H1 (cell line): ENCODE measurements around the gene SAXO1. TPM values are rescaled to one million over a fixed set of nuclear protein-coding genes. Genes with fewer than 3 reads are reported as not detected.

Experiments
- CTCF ChIA-PET: fragments of 300-600 bp; sonication (Branson Sonifier 250); formaldehyde crosslinking; loops from one replicate; lab custom pipeline; 2021; ENCODE audit not compliant: partially characterized antibody; lab: Charles Lee
- POLR2A ChIA-PET: fragments of 300-600 bp; sonication (Branson Sonifier 250); formaldehyde crosslinking; loops from one replicate; lab custom pipeline; 2021; ENCODE audit warnings: inconsistent platforms; ENCODE audit not compliant: partially characterized antibody; lab: Charles Lee
- DNase-seq, 2 experiments: peaks; one replicate each; pipeline versions ENCODE4 v3.0.0 to v3.0.0-alpha.2; 2010 to 2022; ENCODE audit warnings: low spot score in 2 of 2, low read depth in 1 of 2, mixed read lengths in 1 of 2
- FAIRE-seq: peaks from 2 replicates; lab custom pipeline; 2011; peaks lifted over from hg19 to GRCh38; lab: Jason Lieb, UNC
- H2AFZ ChIP-seq: 2 replicates; pipeline ENCODE4 v1.8.1; 2012; ENCODE audit warnings: low read length, inconsistent platforms
- H2AK5ac ChIP-seq: 2 replicates; pipeline ENCODE4 v1.6.1; 2013; ENCODE audit warnings: low read depth, low read length
- H2BK120ac ChIP-seq: replicated peaks from 2 replicates; pipeline ENCODE3; 2013; ENCODE audit warnings: low read depth, low read length, inconsistent platforms
- H2BK12ac ChIP-seq: 2 replicates; pipeline ENCODE4 v1.6.1; 2013; ENCODE audit warnings: low read depth, low read length
- H2BK15ac ChIP-seq: 2 replicates; pipeline ENCODE4 v1.6.1; 2013; ENCODE audit warnings: low read length
- H2BK20ac ChIP-seq: 2 replicates; pipeline ENCODE4 v1.6.1; 2013; ENCODE audit warnings: low read length
- H2BK5ac ChIP-seq: 2 replicates; pipeline ENCODE4 v1.6.1; 2013; ENCODE audit warnings: low read depth, low read length
- H3K14ac ChIP-seq: 2 replicates; pipeline ENCODE4 v1.6.1; 2013; ENCODE audit warnings: inconsistent platforms; ENCODE audit not compliant: insufficient read length
- H3K18ac ChIP-seq: 2 replicates; pipeline ENCODE4 v1.6.1; 2013; ENCODE audit warnings: low read length; ENCODE audit errors: extremely low read depth
- H3K23ac ChIP-seq: 2 replicates; pipeline ENCODE4 v1.6.1; 2013; ENCODE audit warnings: inconsistent platforms; ENCODE audit not compliant: insufficient read length
- H3K23me2 ChIP-seq: 2 replicates; pipeline ENCODE4 v1.6.1; 2013; ENCODE audit warnings: low read depth, low read length
- H3K27ac ChIP-seq: 2 replicates; pipeline ENCODE4 v1.6.1; 2011; ENCODE audit warnings: low read depth, low read length, inconsistent platforms
- H3K27me3 ChIP-seq, 4 experiments: replicated peaks in 1 of 4; 1 replicate in 1 of 4; 2 replicates in 3 of 4; pipeline versions ENCODE4 v1.6.1 to v1.8.1; 2011 to 2013; ENCODE audit warnings: low read length in 3 of 4, mild to moderate bottlenecking in 3 of 4, inconsistent platforms in 2 of 4, mixed read lengths in 2 of 4, moderate library complexity in 1 of 4; ENCODE audit not compliant: control insufficient read depth in 3 of 4, insufficient read depth in 3 of 4; ENCODE audit errors: extremely low read depth in 1 of 4
- H3K36me3 ChIP-seq, 4 experiments: 2 replicates each; pipeline versions ENCODE4 v1.6.1 to v1.8.1; 2011 to 2013; ENCODE audit warnings: mild to moderate bottlenecking in 4 of 4, low read length in 3 of 4, moderate library complexity in 2 of 4, control low read depth in 1 of 4, inconsistent platforms in 1 of 4; ENCODE audit not compliant: insufficient read depth in 4 of 4, control insufficient read depth in 2 of 4
- H3K4ac ChIP-seq: replicated peaks from 2 replicates; pipeline ENCODE3; 2013; ENCODE audit warnings: low read length, low read depth, mixed read lengths, inconsistent platforms; ENCODE audit not compliant: insufficient read length
- H3K4me1 ChIP-seq, 4 experiments: replicated peaks in 1 of 4; 1 replicate in 1 of 4; 2 replicates in 3 of 4; pipeline versions ENCODE4 v1.6.1 to v1.8.1; 2011 to 2013; ENCODE audit warnings: low read length in 3 of 4, inconsistent platforms in 2 of 4, mixed read lengths in 1 of 4; ENCODE audit not compliant: insufficient read depth in 4 of 4, control insufficient read depth in 3 of 4
- H3K4me2 ChIP-seq, 2 experiments: 2 replicates each; pipeline versions ENCODE4 v1.6.1 to v1.8.1; 2011 to 2013; ENCODE audit warnings: low read depth in 2 of 2, low read length in 2 of 2, control low read depth in 1 of 2, inconsistent platforms in 1 of 2, mild to moderate bottlenecking in 1 of 2; ENCODE audit not compliant: insufficient read depth in 1 of 2
- H3K4me3 ChIP-seq, 4 experiments: fragments of 200-600, 300-600 bp in 1 of 4; sonication (generic), shearing (Covaris generic), sonication (Bioruptor Twin) in 1 of 4; 2 replicates each; pipeline versions ENCODE4 v1.5.1 to v1.8.1; 2011 to 2016; ENCODE audit warnings: low read length in 4 of 4, low read depth in 3 of 4, control low read depth in 2 of 4, inconsistent platforms in 2 of 4, mild to moderate bottlenecking in 2 of 4, mixed read lengths in 1 of 4, moderate library complexity in 1 of 4; ENCODE audit not compliant: insufficient read depth in 2 of 4; ENCODE audit errors: extremely low read depth in 1 of 4
- H3K56ac ChIP-seq: replicated peaks from 2 replicates; pipeline ENCODE3; 2013; ENCODE audit warnings: low read depth, mild to moderate bottlenecking, mixed read lengths, low read length, inconsistent platforms; ENCODE audit not compliant: insufficient read length
- H3K79me1 ChIP-seq: 2 replicates; pipeline ENCODE4 v1.6.1; 2013; ENCODE audit warnings: low read depth, low read length, control low read depth
- H3K79me2 ChIP-seq, 2 experiments: 2 replicates each; pipeline versions ENCODE4 v1.6.1 to v1.8.1; 2012 to 2013; ENCODE audit warnings: low read length in 2 of 2, mild to moderate bottlenecking in 2 of 2, inconsistent platforms in 1 of 2; ENCODE audit not compliant: insufficient read depth in 2 of 2, control insufficient read depth in 1 of 2
- H3K9ac ChIP-seq, 4 experiments: replicated peaks in 1 of 4; 1 replicate in 1 of 4; 2 replicates in 3 of 4; pipeline versions ENCODE4 v1.6.1 to v1.8.1; 2011 to 2013; ENCODE audit warnings: low read depth in 3 of 4, low read length in 3 of 4, control low read depth in 2 of 4, mild to moderate bottlenecking in 2 of 4, moderate library complexity in 2 of 4, inconsistent platforms in 1 of 4; ENCODE audit errors: extremely low read depth in 1 of 4
- H3K9me3 ChIP-seq, 2 experiments: 2 replicates each; pipeline versions ENCODE4 v1.6.1 to v1.8.1; 2012 to 2013; ENCODE audit warnings: mild to moderate bottlenecking in 2 of 2, moderate library complexity in 2 of 2, control low read depth in 1 of 2, inconsistent platforms in 1 of 2, low read depth in 1 of 2, low read length in 1 of 2, mixed read lengths in 1 of 2; ENCODE audit not compliant: insufficient read depth in 2 of 2
- H4K20me1 ChIP-seq, 2 experiments: replicated peaks in 1 of 2; 2 replicates each; pipeline versions ENCODE3 to v1.8.1; 2011 to 2013; ENCODE audit warnings: inconsistent platforms in 2 of 2, low read length in 2 of 2, mild to moderate bottlenecking in 1 of 2; ENCODE audit not compliant: insufficient read depth in 2 of 2, control insufficient read depth in 1 of 2
- H4K5ac ChIP-seq: 2 replicates; pipeline ENCODE4 v1.6.1; 2013; ENCODE audit warnings: low read length, low read depth, mixed read lengths, inconsistent platforms; ENCODE audit not compliant: insufficient read length
- H4K8ac ChIP-seq: 2 replicates; pipeline ENCODE4 v1.8.0; 2013; ENCODE audit warnings: mild to moderate bottlenecking, moderate library complexity, low read length, inconsistent platforms; ENCODE audit not compliant: insufficient read depth; ENCODE audit errors: extremely low read depth
- H4K91ac ChIP-seq: replicated peaks from 2 replicates; pipeline ENCODE3; 2013; ENCODE audit warnings: low read length, mixed read lengths, inconsistent platforms; ENCODE audit not compliant: insufficient read length
- POLR2A ChIP-seq, 2 experiments: IDR thresholded peaks; 1 replicate in 1 of 2; 2 replicates in 1 of 2; pipeline ENCODE4 v1.6.1; 2011; ENCODE audit warnings: low read depth in 2 of 2, low read length in 2 of 2, mild to moderate bottlenecking in 2 of 2; ENCODE audit errors: control extremely low read depth in 1 of 2
- WGBS, 2 experiments: shearing (Covaris generic) in 1 of 2; methylation state at CpG; one replicate each; pipeline versions ENCODE4 v1.1.6 to v1.1.7; 2013 to 2015; ENCODE audit warnings: low lambda C conversion rate in 2 of 2, mixed read lengths in 2 of 2, inconsistent platforms in 1 of 2, low coverage in 1 of 2, missing lambda C conversion rate in 1 of 2; ENCODE audit not compliant: insufficient replicate concordance in 2 of 2, insufficient coverage in 1 of 2, insufficient read length in 1 of 2; ENCODE audit errors: extremely low coverage in 1 of 2, missing lambda C conversion rate in 1 of 2; 5-methylcytosine and 5-hydroxymethylcytosine counted together
- polyA plus RNA-seq, 7 experiments: library from polyadenylated mRNA; depleted of rRNA in 3 of 7; stranded (reverse) in 5 of 7; unstranded in 2 of 7; fragments of >200 nt in 5 of 7; fragments of 200-250 nt in 2 of 7; gene quantifications; 1 replicate in 5 of 7; 2 replicates in 1 of 7; 4 replicates in 1 of 7; pipeline versions ENCODE4 v1.2.1 to v1.2.3, GENCODE V29; 2011 to 2013; ENCODE audit warnings: missing spikeins in 2 of 7, mixed read lengths in 2 of 7
- total RNA-seq: library from RNA; stranded (reverse); fragmentation: NEBNext Ultra II Directional; extraction: Animal tissue kit (Norgen Biotek cat#: 25700); gene quantifications from 2 replicates; pipeline ENCODE4 v1.2.1, GENCODE V29; 2021

The SAXO1 gene
- total and polyA plus RNA-seq, 2 of the 8 experiments (the other 6 are each of a cell fraction or from before 2014, with no cell fraction given) = 0.11 to 0.20 TPM

- H3K18ac ChIP-seq = no peak overlapping the region
- H3K79me2 ChIP-seq = no peaks in the 10 kb centered on the region
- H2BK20ac ChIP-seq = no peak overlapping the region
- DNase-seq (no peak), FAIRE-seq (no peak)
- H3K9me3 ChIP-seq = peaks cover 13 to 17% of the 10 kb centered on the region in 2 experiments
- no peak overlapping the region for H2BK120ac ChIP-seq
- no peak overlapping the region for H2BK12ac ChIP-seq
- H3K14ac ChIP-seq = no peak overlapping the region
- H4K5ac ChIP-seq = no peak overlapping the region
- H2AK5ac ChIP-seq = no peak overlapping the region
- WGBS, 2 experiments = 89% methylated on average over 2 of the region's 2 CpGs; no CpG with 5 or more reads in 1 of the 2 experiments
- H2BK5ac ChIP-seq = no peak overlapping the region
- H3K23ac ChIP-seq = no peak overlapping the region
- no peaks in the 10 kb centered on the region for H3K36me3 ChIP-seq
- no peak overlapping the region for H2AFZ ChIP-seq
- no peak overlapping the region for H3K27ac ChIP-seq
- H3K9ac ChIP-seq = no peak overlapping the region
- CTCF ChIA-PET = interaction anchor here (1.1 to 1.2 kb wide), 2 partner anchors 11 to 34 kb away, joined by 3 to 4 read pairs; no protein-coding TSS in a partner anchor
- no peak overlapping the region for H3K4me3 ChIP-seq
- H3K4ac ChIP-seq = no peak overlapping the region
- no peak overlapping the region for H2BK15ac ChIP-seq
- no peaks in the 10 kb centered on the region for H3K27me3 ChIP-seq
- no peaks in the 10 kb centered on the region for H3K4me1 ChIP-seq
- no peaks in the 10 kb centered on the region for H3K23me2 ChIP-seq
- H4K8ac ChIP-seq = no peak overlapping the region
- H3K79me1 ChIP-seq = no peaks in the 10 kb centered on the region
- no peak overlapping the region for H3K4me2 ChIP-seq
- POLR2A ChIA-PET = no interaction called here
- no peaks in the 10 kb centered on the region for H4K20me1 ChIP-seq
- no peak overlapping the region for H4K91ac ChIP-seq
- no peak overlapping the region for H3K56ac ChIP-seq
- TF ChIP-seq POLR2A (IDR thresholded peaks at IDR 0.05; ENCODE audit: control extremely low read depth in 1 of 2, low read depth in 2 of 2, low read length in 2 of 2) = no peak
Observed at GRCh38 chr9:18896531-18897179, 136.4 kb downstream of the SAXO1 start.
